C4-2B (cell line): ENCODE results near the gene COL23A1.

Source experiments
- H3K27ac ChIP-seq: fragments of 450-650 bp; 2 replicates; pipeline ENCODE4 v1.5.1; 2017
- ZFX ChIP-seq: fragments of 450-650 bp; IDR thresholded peaks from 2 replicates; pipeline ENCODE4 v1.6.1; 2017
- TF ChIP-seq, protein P1 (sequence below): fragments of 450-650 bp; conservative IDR thresholded peaks from 2 replicates; pipeline ENCODE4 v1.5.1; 2017; ENCODE audit warnings: mild to moderate bottlenecking

Gene COL23A1

DNA sequence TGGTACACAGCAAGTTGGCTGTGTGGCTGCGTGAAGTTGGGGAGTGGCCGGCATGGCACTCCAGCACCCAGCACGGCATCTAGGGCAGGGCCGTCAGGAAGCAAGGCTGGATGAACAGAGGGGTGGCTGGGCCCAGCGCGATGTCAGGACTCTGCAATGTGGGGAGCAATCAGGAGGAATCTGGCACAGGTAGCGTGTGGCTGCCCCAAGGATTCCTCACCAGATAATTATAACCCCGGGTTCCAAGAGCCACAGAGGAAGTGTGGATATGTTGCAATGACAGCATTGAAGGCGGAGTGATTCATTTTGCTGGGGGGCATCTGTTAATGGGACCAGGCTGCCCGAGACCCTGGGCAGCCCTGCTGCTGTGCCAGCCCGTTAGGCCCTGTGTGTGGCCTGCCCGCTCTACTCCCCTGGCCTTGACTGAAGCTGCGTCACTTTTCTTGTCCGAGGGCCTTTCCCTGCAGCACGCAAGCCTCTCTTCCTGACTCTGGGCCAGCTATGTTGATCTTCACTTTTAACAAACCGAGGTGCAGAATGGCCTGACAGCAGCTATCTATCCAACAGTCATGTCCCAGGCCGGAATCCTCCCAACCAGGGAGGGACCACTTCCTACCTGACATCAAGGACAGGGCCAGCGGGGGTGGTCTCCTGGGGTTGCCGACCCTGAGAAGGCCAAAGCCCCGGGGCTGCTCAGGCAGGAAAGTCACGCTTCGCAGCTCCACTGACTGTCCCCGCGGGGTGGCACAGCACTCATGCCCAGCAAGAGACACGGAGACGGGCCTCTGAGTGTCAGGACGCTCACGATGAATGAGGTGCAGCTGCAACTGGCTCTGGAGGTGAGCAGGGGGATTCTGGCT lies 239.6 kb downstream of the COL23A1 start:
- H3K27ac ChIP-seq = no peak overlapping the region
- TF ChIP-seq, protein P1, sequence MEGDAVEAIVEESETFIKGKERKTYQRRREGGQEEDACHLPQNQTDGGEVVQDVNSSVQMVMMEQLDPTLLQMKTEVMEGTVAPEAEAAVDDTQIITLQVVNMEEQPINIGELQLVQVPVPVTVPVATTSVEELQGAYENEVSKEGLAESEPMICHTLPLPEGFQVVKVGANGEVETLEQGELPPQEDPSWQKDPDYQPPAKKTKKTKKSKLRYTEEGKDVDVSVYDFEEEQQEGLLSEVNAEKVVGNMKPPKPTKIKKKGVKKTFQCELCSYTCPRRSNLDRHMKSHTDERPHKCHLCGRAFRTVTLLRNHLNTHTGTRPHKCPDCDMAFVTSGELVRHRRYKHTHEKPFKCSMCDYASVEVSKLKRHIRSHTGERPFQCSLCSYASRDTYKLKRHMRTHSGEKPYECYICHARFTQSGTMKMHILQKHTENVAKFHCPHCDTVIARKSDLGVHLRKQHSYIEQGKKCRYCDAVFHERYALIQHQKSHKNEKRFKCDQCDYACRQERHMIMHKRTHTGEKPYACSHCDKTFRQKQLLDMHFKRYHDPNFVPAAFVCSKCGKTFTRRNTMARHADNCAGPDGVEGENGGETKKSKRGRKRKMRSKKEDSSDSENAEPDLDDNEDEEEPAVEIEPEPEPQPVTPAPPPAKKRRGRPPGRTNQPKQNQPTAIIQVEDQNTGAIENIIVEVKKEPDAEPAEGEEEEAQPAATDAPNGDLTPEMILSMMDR = no peak
- no peak for TF ChIP-seq ZFX

DNA sequence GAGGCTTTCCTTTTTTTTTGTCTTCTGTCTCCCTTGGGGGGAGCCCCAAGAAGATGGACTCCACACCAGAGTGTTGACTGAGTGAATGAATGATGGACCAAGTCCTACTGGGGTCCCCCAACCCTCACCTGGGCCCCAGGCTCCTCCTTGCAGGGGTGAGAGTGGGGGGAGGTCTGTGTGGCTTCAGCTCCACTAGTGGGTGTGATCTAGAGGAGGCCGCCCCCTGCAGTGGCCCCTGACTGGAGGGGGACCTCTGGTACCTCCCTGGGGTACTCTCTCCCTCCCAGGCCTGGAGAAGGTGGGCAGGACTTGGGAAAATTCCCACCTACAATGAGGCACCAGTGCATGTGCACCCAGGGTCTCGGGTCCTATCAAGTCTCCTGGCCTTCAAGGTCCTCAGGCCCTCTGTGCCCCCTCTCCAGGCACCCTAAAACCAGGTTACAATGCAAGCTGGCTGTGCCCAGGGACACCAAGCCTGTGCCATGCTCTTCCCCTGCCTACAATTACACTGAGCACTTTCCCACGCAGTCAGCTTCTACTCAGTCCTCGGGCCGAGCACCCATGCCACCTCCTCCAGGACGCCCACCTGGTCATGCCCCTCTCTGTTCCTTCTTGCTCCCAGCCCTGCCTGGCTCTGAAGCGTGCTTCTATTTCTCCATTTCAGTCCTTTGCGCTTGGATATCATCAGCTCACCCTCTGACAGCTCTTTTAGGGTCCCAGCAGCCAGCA lies 240.4 kb downstream of the COL23A1 start:
- no peak overlapping the region for H3K27ac ChIP-seq
- TF ChIP-seq ZFX = no peak
- TF ChIP-seq, protein P1 = no peak

DNA sequence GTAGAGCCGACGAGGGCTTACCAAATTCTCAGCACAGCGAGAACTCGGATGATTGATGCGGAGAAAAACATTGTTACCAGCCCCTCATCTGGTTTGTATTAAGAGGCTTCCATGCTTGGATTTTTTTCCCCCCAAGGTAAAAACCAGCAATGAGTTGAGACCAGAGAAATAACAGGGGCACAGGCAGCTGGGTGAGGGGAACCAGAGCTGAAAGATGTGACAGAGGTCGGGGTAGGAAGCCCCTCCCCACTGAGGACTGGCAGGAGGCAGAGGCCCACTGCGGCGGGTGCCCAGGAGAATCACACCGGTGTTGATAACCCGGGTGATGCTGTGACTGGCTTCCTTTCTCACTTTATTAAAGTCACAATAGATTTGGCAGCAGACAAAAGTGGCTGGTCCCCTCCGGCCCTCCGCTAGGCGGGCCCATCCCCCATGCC lies 241.1 kb downstream of the COL23A1 start:
- TF ChIP-seq, protein P1 = no peak
- TF ChIP-seq ZFX = no peak
- no peak overlapping the region for H3K27ac ChIP-seq

DNA sequence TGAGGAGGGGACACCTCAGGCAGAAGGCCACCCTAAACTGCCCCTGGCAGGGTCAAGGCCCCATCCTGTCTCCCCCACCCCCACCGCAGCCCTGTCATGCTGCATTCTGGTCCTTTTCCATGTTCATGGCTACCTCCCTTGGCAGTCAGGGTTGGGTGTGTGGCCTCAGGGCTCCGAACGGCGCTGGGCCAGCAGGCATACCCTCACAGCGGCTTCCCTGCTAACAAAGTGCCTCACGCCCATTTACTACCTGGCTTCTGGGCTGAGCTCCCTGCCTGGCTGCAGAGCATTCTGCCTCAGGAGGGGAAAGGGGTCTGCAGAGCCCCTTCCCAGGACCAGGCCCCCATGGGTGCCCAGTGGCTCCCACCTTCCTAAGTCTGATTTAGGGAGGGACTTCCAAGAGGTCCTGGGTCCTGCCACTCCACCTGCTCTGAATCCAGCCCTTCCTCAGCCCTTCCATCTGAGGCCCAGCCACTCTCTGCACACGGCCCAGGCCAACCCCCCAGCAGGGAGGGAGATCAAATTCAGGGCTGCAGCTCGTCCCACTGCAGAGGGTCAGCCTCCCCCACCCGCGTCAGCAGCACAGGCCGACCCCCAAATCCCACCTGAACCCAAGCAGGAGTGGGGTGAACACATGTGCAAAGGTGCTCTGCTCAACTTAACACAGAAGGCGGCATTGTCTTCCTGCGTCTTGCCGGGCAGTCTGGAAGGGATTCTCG lies 241.7 kb downstream of the COL23A1 start:
- TF ChIP-seq, protein P1 = no peak
- TF ChIP-seq ZFX = no peak
- H3K27ac ChIP-seq = no peak overlapping the region

DNA sequence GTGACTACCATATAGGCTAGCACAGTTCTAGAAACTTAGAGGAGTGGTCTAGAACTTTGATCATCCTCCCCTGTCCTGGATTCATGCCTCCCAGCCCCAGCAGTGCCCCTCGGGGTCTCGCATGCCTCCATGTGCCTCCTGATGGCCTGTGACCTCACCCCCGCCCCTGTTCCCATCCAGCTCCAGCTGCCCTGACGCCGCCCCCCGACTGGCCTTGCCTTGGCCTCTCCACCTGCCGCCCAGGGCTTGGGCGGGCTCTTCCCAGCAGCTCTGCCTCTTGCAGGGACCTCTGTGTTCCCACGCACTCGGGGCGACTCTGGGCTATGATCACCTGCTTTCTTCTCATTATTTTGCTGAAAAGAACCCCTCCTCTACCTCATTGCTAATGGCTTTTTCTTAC lies 242.2 kb downstream of the COL23A1 start:
- H3K27ac ChIP-seq = no peak overlapping the region
- TF ChIP-seq ZFX = no peak
- TF ChIP-seq, protein P1 = no peak

DNA sequence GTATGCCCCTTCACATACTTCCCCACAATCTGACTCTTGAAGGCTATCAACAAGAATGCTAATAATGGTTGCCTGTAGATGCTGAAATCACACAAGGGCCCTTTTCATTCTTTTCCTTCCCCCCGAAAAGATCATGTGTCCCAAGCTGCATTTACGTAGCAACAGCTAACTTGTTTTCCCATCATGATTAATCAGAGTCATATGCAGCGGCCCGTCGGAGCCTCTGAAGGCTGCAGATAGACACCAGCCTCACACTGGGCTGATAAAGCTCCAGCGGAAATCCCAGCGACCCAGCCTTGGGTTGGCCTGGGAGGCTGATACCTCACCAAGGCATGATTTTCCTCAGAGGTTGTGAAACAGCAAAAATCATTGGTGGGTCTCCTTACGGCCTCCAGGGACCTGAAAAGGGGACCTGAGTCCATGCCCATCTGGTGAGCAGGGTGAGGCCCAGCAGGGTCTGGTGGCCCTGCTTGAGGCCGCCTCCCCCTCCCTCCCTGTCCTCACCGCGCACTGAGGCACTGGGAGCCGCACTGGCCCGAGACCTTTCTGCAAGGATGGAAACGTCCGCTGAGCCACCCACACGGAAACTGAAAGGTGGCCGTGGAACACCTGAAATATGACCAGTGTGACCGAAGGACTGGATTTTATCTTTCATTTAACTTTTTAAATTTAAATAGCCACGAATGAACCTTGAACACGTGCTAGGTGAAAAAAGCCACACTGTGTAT lies 243.4 kb downstream of the COL23A1 start:
- no peak for TF ChIP-seq ZFX
- TF ChIP-seq, protein P1 = no peak
- H3K27ac ChIP-seq = no peak overlapping the region
